SH-SY5Y (cell line): ENCODE data around the gene VPS11.

ENCODE experiments used
- GATA2 ChIP-seq: IDR thresholded peaks from 2 replicates; pipeline ENCODE4 v1.6.1; 2011; ENCODE audit warnings: mild to moderate bottlenecking, low read depth, low read length
- GATA3 ChIP-seq: IDR thresholded peaks from 2 replicates; pipeline ENCODE4 v1.6.1; 2011; ENCODE audit warnings: low read depth, mild to moderate bottlenecking, low read length, moderate library complexity

GRCh38 chr11:119065369-119065768 lies 2.2 kb upstream of the VPS11 start:
- TF ChIP-seq GATA2, result peak; percentile 62
- TF ChIP-seq GATA3, result no peak
